ENCODE results near the gene TM9SF3. TPM values are rescaled to one million over a fixed set of nuclear protein-coding genes. Genes with fewer than 3 reads are reported as not detected.

The TM9SF3 gene
- total RNA-seq, 1 donor from 2014 or later, result 86.7 TPM

- DNase-seq (ENCODE audit: low read depth in 2 of 2), result no peak
These were observed 112.9 kb downstream of the TM9SF3 start for GRCh38 chr10:96473866-96474265.

- DNase-seq (ENCODE audit: low read depth in 2 of 2), result peak; percentile 47 to 52
These were observed 116.6 kb downstream of the TM9SF3 start for GRCh38 chr10:96470116-96470743.

GRCh38 chr10:96468845-96469244 is 118.0 kb downstream of the TM9SF3 start:
- DNase-seq (ENCODE audit: low read depth in 2 of 2), result no peak

Other genes starting within 250 kb of the TM9SF3 start
- not detected in 2 replicates for gene OPALIN, start 228.0 kb downstream of the TM9SF3 start, total RNA-seq
- under 0.01 TPM in 2 replicates for gene TLL2, start 73.1 kb downstream of the TM9SF3 start, total RNA-seq
- gene PIK3AP1, start 133.5 kb upstream of the TM9SF3 start, total RNA-seq, result under 0.01 TPM in 1 of 2 replicates, not detected in the other
- gene LCOR, start 245.3 kb upstream of the TM9SF3 start, total RNA-seq, result 8.7 and 11.3 TPM in 2 replicates